ENCODE data around the gene PIPOX.

The PIPOX gene

DNA sequence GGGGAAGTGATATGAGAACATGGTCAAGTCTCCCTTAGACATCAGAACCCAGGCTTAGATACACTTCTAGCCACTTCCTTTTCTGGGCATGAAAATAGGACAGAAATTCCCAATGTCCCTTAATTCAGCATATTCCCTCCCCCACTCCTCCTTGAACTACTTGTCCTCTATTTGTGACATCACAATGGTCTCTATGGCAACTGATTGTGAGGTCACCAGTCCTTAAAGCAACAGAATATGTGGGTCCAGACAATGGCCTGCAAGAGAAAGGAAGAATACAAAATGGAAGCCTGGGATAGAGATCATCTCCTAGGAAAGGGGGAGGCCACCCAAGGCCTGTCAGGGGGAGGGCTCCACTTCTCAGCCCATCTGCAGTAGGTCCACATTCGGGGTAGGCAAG, 30.4 kb upstream of the PIPOX start:
- no peak for DNase-seq
- Histone ChIP-seq H3K9ac (ENCODE audit: low read length) (no peak overlapping the region), H3K27ac (ENCODE audit: low read length) (no peak overlapping the region), H3K36me3 (replicated peaks; ENCODE audit: insufficient read depth, low read length) (no peaks in the 10 kb centered on the region), H3K4me1 (ENCODE audit: low read length) (no peaks in the 10 kb centered on the region), H2AFZ (ENCODE audit: low read length) (no peak overlapping the region), H4K20me1 (ENCODE audit: insufficient read depth, low read length) (no peaks in the 10 kb centered on the region), H3K4me3 (ENCODE audit: low read length) (no peak overlapping the region), H3F3A (ENCODE audit: insufficient read depth, low read length) (no peaks in the 10 kb centered on the region), H3K4me2 (ENCODE audit: low read depth, low read length) (no peak overlapping the region), H3K79me2 (ENCODE audit: low read length) (no peaks in the 10 kb centered on the region), H3K9me2 (replicated peaks; ENCODE audit: insufficient read depth, low read length) (no peaks in the 10 kb centered on the region), H3K9me3 (replicated peaks; ENCODE audit: insufficient read depth, low read length) (no peaks in the 10 kb centered on the region), H3K27me3 (replicated peaks; ENCODE audit: insufficient read depth, low read length) (peaks cover 48% of the 10 kb centered on the region)
- TF ChIP-seq EZH2phosphoT487 (IDR thresholded peaks at IDR 0.05; ENCODE audit: low read length) (no peak), EZH2 (optimal IDR thresholded peaks at IDR 0.05; ENCODE audit: low read depth, low read length) (no peak)
- TF ChIP-seq, protein P1, sequence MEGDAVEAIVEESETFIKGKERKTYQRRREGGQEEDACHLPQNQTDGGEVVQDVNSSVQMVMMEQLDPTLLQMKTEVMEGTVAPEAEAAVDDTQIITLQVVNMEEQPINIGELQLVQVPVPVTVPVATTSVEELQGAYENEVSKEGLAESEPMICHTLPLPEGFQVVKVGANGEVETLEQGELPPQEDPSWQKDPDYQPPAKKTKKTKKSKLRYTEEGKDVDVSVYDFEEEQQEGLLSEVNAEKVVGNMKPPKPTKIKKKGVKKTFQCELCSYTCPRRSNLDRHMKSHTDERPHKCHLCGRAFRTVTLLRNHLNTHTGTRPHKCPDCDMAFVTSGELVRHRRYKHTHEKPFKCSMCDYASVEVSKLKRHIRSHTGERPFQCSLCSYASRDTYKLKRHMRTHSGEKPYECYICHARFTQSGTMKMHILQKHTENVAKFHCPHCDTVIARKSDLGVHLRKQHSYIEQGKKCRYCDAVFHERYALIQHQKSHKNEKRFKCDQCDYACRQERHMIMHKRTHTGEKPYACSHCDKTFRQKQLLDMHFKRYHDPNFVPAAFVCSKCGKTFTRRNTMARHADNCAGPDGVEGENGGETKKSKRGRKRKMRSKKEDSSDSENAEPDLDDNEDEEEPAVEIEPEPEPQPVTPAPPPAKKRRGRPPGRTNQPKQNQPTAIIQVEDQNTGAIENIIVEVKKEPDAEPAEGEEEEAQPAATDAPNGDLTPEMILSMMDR (IDR thresholded peaks at IDR 0.05; ENCODE audit: low read length): no peak

DNA sequence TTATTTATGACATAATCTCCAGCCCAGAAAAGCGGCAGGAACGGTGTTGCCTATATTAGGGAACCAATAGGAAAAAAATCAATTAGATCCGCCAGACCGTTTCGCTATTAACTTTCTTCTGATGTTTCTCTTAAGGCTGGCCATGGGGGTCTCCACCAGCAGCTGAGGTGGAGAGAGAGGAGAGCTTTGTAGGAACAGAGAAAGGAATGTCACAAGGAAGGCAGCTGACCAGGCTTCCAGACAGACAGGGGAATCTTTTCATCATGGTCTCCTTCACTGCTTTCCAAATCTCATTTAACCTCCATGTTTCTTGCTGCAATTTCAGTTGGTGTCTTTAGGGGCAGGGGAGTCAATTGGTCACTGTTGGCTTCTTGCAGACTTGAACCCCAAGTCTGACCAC, 28.2 kb upstream of the PIPOX start:
- DNase-seq: no peak
- H3K27me3 ChIP-seq (replicated peaks; ENCODE audit: insufficient read depth, low read length): peaks cover 44% of the 10 kb centered on the region
- H3K4me2 ChIP-seq (ENCODE audit: low read depth, low read length): no peak overlapping the region
- H3K4me3 ChIP-seq (ENCODE audit: low read length): no peak overlapping the region
- no peaks in the 10 kb centered on the region for H4K20me1 ChIP-seq (ENCODE audit: insufficient read depth, low read length)
- H3K9ac ChIP-seq (ENCODE audit: low read length): no peak overlapping the region
- H3K9me2 ChIP-seq (replicated peaks; ENCODE audit: insufficient read depth, low read length): no peaks in the 10 kb centered on the region
- H3F3A ChIP-seq (ENCODE audit: insufficient read depth, low read length): peaks cover 2% of the 10 kb centered on the region; the same call in 1 of the 2 replicates
- TF ChIP-seq, protein P1 (IDR thresholded peaks at IDR 0.05; ENCODE audit: low read length): no peak
- TF ChIP-seq EZH2phosphoT487 (IDR thresholded peaks at IDR 0.05; ENCODE audit: low read length): no peak
- no peak for TF ChIP-seq EZH2 (optimal IDR thresholded peaks at IDR 0.05; ENCODE audit: low read depth, low read length)
- H3K4me1 ChIP-seq (ENCODE audit: low read length): no peaks in the 10 kb centered on the region
- H3K9me3 ChIP-seq (replicated peaks; ENCODE audit: insufficient read depth, low read length): no peaks in the 10 kb centered on the region
- no peaks in the 10 kb centered on the region for H3K36me3 ChIP-seq (replicated peaks; ENCODE audit: insufficient read depth, low read length)
- H3K79me2 ChIP-seq (ENCODE audit: low read length): no peaks in the 10 kb centered on the region
- H2AFZ ChIP-seq (ENCODE audit: low read length): no peak overlapping the region
- H3K27ac ChIP-seq (ENCODE audit: low read length): no peak overlapping the region

DNA sequence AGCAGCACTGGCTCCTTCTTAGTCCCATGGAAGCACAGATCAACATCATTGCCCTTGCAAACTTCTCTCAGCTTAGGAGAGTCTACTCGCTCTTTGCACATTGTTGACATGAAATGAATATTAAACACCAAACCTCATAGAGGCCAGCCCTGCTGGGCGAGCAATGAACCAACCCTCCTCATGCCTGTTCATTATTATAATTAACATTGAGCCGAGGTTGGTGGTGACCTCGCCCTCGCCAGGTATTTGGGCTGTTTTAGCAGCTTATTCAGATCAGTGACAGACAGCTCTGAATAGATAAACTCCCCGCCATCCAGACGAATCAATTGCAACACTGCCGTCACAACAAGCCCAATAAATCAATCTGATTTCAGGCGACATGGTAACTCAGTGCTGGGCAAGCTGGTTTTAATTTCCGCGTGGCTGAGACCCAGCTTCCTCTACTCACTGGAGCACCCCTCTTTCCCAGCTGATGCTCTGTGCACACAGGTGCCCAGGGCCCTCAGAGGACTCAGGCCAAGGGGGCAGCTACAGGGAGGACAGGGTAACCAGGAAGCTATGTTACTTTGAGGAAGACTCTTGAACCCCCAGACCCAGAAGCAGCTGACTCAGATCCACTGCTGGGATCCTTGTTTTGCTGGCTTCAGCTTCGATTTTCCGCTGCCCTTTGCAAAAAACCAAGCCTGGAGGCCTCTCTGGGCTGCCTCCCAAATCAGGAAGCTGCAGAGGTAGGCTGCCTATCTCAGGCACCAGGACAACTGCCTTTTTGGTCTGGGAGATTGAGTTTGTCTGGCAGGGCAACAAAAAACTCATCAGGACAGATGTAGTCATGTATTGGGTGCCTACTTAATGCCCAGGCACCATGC, 26.4 kb upstream of the PIPOX start:
- Histone ChIP-seq H3K4me2 (ENCODE audit: low read depth, low read length) (no peak overlapping the region), H4K20me1 (ENCODE audit: insufficient read depth, low read length) (no peaks in the 10 kb centered on the region), H3K9me2 (replicated peaks; ENCODE audit: insufficient read depth, low read length) (no peaks in the 10 kb centered on the region), H3K27ac (ENCODE audit: low read length) (no peak overlapping the region), H2AFZ (ENCODE audit: low read length) (no peak overlapping the region), H3K4me1 (ENCODE audit: low read length) (no peaks in the 10 kb centered on the region), H3K79me2 (ENCODE audit: low read length) (no peaks in the 10 kb centered on the region), H3K9me3 (replicated peaks; ENCODE audit: insufficient read depth, low read length) (no peaks in the 10 kb centered on the region), H3K4me3 (ENCODE audit: low read length) (no peak overlapping the region), H3F3A (ENCODE audit: insufficient read depth, low read length) (peaks cover 2% of the 10 kb centered on the region; the same call in 1 of the 2 replicates), H3K9ac (ENCODE audit: low read length) (no peak overlapping the region), H3K27me3 (replicated peaks; ENCODE audit: insufficient read depth, low read length) (peaks cover 41% of the 10 kb centered on the region), H3K36me3 (replicated peaks; ENCODE audit: insufficient read depth, low read length) (no peaks in the 10 kb centered on the region)
- no peak for DNase-seq
- no peak for TF ChIP-seq EZH2phosphoT487 (IDR thresholded peaks at IDR 0.05; ENCODE audit: low read length)
- TF ChIP-seq EZH2 (optimal IDR thresholded peaks at IDR 0.05; ENCODE audit: low read depth, low read length): no peak
- TF ChIP-seq, protein P1 (IDR thresholded peaks at IDR 0.05; ENCODE audit: low read length): no peak

Measured in MM.1S (cell line).